Stomach (tissue), 9 donors: ENCODE results near the gene DENND2A. TPM values are rescaled to one million over a fixed set of nuclear protein-coding genes. Genes with fewer than 3 reads are reported as not detected.
"Not testable (repeated sequence)": the region's sequence is repeated elsewhere in the genome, so short reads cannot be mapped to it uniquely, and the experiment has no call there.

Experiments used
- DNase-seq, 2 donors: peaks; one replicate each; pipeline versions ENCODE4 v3.0.0 to v3.0.0-alpha.2; 2013 to 2019
- H3K27ac ChIP-seq, 5 donors: fragments of 200-600 bp in 4 of 5; sonication (generic) in 4 of 5; one replicate each; pipeline ENCODE4 v1.5.1; 2013 to 2019; ENCODE audit warnings: mild to moderate bottlenecking in 1 of 5, moderate library complexity in 1 of 5
- H3K27me3 ChIP-seq, 3 donors: fragments of 200-600 bp; sonication (generic); one replicate each; pipeline ENCODE4 v1.5.1; 2017 to 2019; ENCODE audit warnings: mixed run types in 1 of 3
- H3K36me3 ChIP-seq, 4 donors: fragments of 200-600 bp; sonication (generic); 1 replicate in 3 of 4; 2 replicates in 1 of 4; pipeline ENCODE4 v1.5.1; 2016 to 2019
- H3K4me1 ChIP-seq, 4 donors: fragments of 200-600 bp; sonication (generic); one replicate each; pipeline ENCODE4 v1.5.1; 2016 to 2019
- H3K4me3 ChIP-seq, 4 donors: fragments of 200-600 bp; sonication (generic) in 3 of 4; one replicate each; pipeline ENCODE4 v1.5.1; 2016 to 2019; ENCODE audit warnings: mild to moderate bottlenecking in 1 of 4
- H3K9me3 ChIP-seq, 4 donors: fragments of 200-600 bp; sonication (generic); one replicate each; pipeline ENCODE4 v1.5.1; 2016 to 2019
- EP300 ChIP-seq: sonication (generic); formaldehyde crosslinking; IDR thresholded peaks from one replicate; pipeline ENCODE4 v1.6.1; 2017; ENCODE audit warnings: antibody characterized with exemption
- POLR2A ChIP-seq, 4 donors: fragments of 450-650 bp; IDR thresholded peaks; one replicate each; pipeline ENCODE4 v1.6.1; 2016; ENCODE audit warnings: antibody characterized with exemption in 4 of 4, control low read depth in 2 of 4, mild to moderate bottlenecking in 1 of 4, moderate library complexity in 1 of 4
- POLR2AphosphoS5 ChIP-seq, 3 donors: sonication (generic); formaldehyde crosslinking; IDR thresholded peaks; one replicate each; pipeline ENCODE4 v1.6.1; 2016; ENCODE audit warnings: antibody characterized with exemption in 3 of 3
- WGBS, 5 donors: extraction: QIAGEN DNeasy Blood & Tissue Kit in 3 of 5; methylation state at CpG; one replicate each; pipeline versions ENCODE4 v1.1.5 to v1.1.7; 2013 to 2018; 5-methylcytosine and 5-hydroxymethylcytosine counted together
- intact Hi-C: fragments of 100-400 bp; cut with DNase I; formaldehyde crosslinking; loops from one replicate; pipeline ENCODE4 v1.15.1; 2023; ENCODE audit warnings: low total_unique reads
- polyA plus RNA-seq, 3 donors: library from polyadenylated mRNA; stranded (reverse); fragments of 200-250 nt; gene quantifications; one replicate each; pipeline ENCODE4 v1.2.3, GENCODE V29; 2013
- total RNA-seq, 5 donors: library from RNA; depleted of rRNA; stranded (reverse); fragments of >200 nt; gene quantifications; one replicate each; pipeline versions ENCODE4 v1.1.0 to v1.2.3, GENCODE V29; 2014 to 2016
- TF ChIP-seq, protein P1 (sequence below), 7 experiments: fragments of 450-650 bp in 4 of 7; fragments of 200-600 bp in 3 of 7; sonication (generic) in 3 of 7; IDR thresholded peaks; one replicate each; pipeline ENCODE4 v1.5.1; 2016 to 2019; ENCODE audit warnings: antibody characterized with exemption in 7 of 7, control low read depth in 2 of 7, mild to moderate bottlenecking in 1 of 7
- donor health status: healthy with polysubstance abuse.
- donor health status: Bipolar disorder and iron deficiency.
- donor health status: healthy.

The DENND2A gene
- total and polyA plus RNA-seq, 8 donors = 1.8 to 17.8 (median 6.5) TPM

DNA sequence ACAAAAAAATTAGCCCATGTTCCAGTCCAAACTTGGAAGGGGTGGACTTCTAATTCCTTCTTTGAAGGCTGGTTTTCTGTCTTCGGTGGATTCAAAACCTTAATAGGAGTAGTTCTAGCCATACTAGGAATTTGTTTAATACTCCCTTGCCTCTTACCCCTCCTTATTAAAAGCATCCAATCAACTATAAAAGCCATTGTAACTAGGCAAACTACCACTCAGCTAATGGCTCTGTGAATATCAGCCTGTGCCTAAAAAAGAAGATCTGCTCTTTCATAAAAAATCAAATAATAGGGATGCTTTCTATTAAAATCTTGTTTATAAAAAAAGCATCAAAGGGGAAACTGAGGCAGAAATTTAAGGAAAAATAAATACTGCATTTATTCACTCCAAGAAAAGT is 28.0 kb upstream of the DENND2A start:
- Histone ChIP-seq H3K9me3 (no peaks in the 10 kb centered on the region), H3K27me3 (no peaks in the 10 kb centered on the region), H3K4me3 (no peak overlapping the region), H3K27ac (no peak overlapping the region), H3K36me3 (no peaks in the 10 kb centered on the region), H3K4me1 (peaks cover 10 to 12% (median 12%) of the 10 kb centered on the region in 4 donors)
- no peak for DNase-seq
- intact Hi-C loops = no loop called here
- WGBS, 5 donors = 62 to 89% (median 81%) methylated on average over 1 of the region's 1 CpG
- no peak for TF ChIP-seq POLR2A (IDR thresholded peaks at IDR 0.05)
- no peak for TF ChIP-seq EP300
- no peak for TF ChIP-seq POLR2AphosphoS5 (IDR thresholded peaks at IDR 0.05)
- TF ChIP-seq, protein P1, sequence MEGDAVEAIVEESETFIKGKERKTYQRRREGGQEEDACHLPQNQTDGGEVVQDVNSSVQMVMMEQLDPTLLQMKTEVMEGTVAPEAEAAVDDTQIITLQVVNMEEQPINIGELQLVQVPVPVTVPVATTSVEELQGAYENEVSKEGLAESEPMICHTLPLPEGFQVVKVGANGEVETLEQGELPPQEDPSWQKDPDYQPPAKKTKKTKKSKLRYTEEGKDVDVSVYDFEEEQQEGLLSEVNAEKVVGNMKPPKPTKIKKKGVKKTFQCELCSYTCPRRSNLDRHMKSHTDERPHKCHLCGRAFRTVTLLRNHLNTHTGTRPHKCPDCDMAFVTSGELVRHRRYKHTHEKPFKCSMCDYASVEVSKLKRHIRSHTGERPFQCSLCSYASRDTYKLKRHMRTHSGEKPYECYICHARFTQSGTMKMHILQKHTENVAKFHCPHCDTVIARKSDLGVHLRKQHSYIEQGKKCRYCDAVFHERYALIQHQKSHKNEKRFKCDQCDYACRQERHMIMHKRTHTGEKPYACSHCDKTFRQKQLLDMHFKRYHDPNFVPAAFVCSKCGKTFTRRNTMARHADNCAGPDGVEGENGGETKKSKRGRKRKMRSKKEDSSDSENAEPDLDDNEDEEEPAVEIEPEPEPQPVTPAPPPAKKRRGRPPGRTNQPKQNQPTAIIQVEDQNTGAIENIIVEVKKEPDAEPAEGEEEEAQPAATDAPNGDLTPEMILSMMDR (IDR thresholded peaks at IDR 0.05) = no peak

DNA sequence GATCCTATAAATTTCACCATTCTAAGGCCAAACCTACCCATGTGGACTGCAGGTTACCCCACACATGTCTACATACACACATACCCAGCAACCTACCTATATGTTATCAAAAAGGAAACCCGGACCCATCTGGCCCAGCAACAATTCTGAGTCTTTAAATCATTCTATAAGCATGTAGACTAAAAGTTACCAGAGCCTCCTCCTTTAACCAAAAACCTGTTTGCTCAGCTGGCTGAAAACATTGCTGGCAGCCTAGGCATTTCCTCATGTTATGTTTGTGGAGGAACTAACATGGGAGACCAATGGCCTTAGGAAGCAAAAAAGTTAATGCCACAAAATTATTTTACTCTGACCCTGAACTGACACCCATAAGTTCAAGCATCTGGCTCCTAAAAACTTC is 26.9 kb upstream of the DENND2A start:
- Histone ChIP-seq H3K36me3 (no peaks in the 10 kb centered on the region), H3K4me1 (peaks cover 5 to 7% (median 6%) of the 10 kb centered on the region in 4 donors), H3K27ac (peak overlapping the region in 1 of 5 donors; percentile 8), H3K4me3 (no peak overlapping the region), H3K9me3 (no peaks in the 10 kb centered on the region), H3K27me3 (no peaks in the 10 kb centered on the region)
- no peak for TF ChIP-seq POLR2A (IDR thresholded peaks at IDR 0.05)
- no peak for TF ChIP-seq EP300
- TF ChIP-seq, protein P1 (IDR thresholded peaks at IDR 0.05) = no peak
- TF ChIP-seq POLR2AphosphoS5 (IDR thresholded peaks at IDR 0.05) = no peak
- peak in 1 of 2 donors; percentile 67 for DNase-seq
- WGBS, 5 donors = 27 to 55% (median 48%) methylated on average over 1 of the region's 1 CpG
- intact Hi-C loops = no loop called here

DNA sequence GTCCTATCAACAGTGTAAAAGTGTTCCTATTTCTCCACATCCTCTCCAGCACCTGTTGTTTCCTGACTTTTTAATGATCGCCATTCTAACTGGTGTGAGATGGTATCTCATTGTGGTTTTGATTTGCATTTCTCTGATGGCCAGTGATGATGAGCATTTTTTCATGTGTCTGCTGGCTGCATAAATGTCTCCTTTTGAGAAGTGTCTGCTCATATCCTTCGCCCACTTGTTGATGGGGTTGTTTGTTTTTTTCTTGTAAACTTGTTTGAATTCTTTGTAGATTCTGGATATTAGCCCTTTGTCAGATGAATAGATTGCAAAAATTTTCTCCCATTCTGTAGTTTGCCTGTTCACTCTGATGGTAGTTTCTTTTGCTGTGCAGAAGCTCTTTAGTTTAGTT is 22.3 kb upstream of the DENND2A start:
- H3K27ac ChIP-seq, H3K4me3 ChIP-seq, H3K9me3 ChIP-seq, H3K36me3 ChIP-seq, DNase-seq, H3K4me1 ChIP-seq, intact Hi-C loops, H3K27me3 ChIP-seq: not testable (repeated sequence)
- 29 to 96% (median 88%) methylated on average over 1 to 2 of the region's 2 CpGs for WGBS, 5 donors

DNA sequence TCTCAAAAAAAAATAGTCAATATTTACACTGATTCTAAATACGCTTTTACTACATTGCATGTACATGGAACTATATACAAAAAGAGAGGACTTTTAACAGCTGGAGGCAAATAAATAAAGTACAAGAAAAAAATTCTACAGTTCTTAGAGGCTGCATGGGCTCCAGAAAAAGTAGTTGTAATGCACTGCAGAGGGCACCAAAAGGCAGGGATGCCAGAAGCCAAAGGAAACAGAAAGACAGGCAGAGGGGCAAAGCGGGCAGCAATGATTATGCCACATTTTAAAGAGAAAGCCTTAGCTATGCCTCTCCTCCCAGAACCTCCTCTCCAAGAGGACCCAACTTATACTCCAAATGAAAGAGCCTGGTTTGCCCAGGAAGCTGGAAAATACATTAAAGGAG is 20.5 kb upstream of the DENND2A start:
- Histone ChIP-seq H3K27ac (no peak overlapping the region), H3K4me1 (peaks cover 12 to 21% (median 14%) of the 10 kb centered on the region in 4 donors), H3K9me3 (no peaks in the 10 kb centered on the region), H3K36me3 (no peaks in the 10 kb centered on the region), H3K27me3 (no peaks in the 10 kb centered on the region), H3K4me3 (no peak overlapping the region)
- DNase-seq = no peak
- intact Hi-C loops = no loop called here
- TF ChIP-seq POLR2AphosphoS5 (IDR thresholded peaks at IDR 0.05) = no peak
- TF ChIP-seq, protein P1 (IDR thresholded peaks at IDR 0.05) = peak in 1 of 7 experiments; percentile 11
- no peak for TF ChIP-seq EP300
- 22 to 32% (median 26%) methylated on average over 2 of the region's 2 CpGs for WGBS, 5 donors

DNA sequence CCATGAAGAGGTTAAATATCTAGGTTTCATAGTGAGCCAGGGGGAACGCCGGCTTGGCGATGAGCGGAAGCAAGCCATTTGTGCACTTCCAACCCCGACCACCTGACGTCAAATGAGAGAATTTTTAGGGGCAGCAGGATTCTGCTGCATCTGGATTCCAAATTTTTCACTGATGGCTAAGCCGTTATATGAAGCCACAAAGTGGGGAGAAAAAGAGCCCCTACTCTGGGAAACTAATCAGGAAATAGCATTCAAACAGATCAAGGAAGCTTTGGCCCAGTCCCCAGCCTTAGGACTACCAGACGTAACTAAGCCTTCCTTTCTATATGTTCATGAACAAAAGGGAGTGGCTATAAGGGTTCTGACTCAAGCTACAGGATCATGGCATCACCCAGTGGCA is 19.2 kb upstream of the DENND2A start:
- Histone ChIP-seq H3K27me3 (no peaks in the 10 kb centered on the region), H3K4me1 (peaks cover 16 to 28% (median 19%) of the 10 kb centered on the region in 4 donors), H3K36me3 (no peaks in the 10 kb centered on the region), H3K4me3 (no peak overlapping the region), H3K27ac (no peak overlapping the region), H3K9me3 (no peaks in the 10 kb centered on the region)
- intact Hi-C loops = no loop called here
- DNase-seq = no peak
- TF ChIP-seq POLR2A (IDR thresholded peaks at IDR 0.05) = no peak
- no peak for TF ChIP-seq POLR2AphosphoS5 (IDR thresholded peaks at IDR 0.05)
- TF ChIP-seq EP300 = no peak
- TF ChIP-seq, protein P1 (IDR thresholded peaks at IDR 0.05) = no peak
- 53 to 69% (median 60%) methylated on average over 8 of the region's 8 CpGs for WGBS, 5 donors
